Osteocyte (in vitro differentiated cells): ENCODE data around the gene CYB5D1. TPM values are rescaled to one million over a fixed set of nuclear protein-coding genes. Genes with fewer than 3 reads are reported as not detected.
"Not testable (repeated sequence)": the region's sequence is repeated elsewhere in the genome, so short reads cannot be mapped to it uniquely, and the experiment has no call there.

Source experiments
- DNase-seq: peaks from one replicate; pipeline ENCODE4 v3.0.0; 2021; ENCODE audit warnings: mixed read lengths; ENCODE audit not compliant: unreplicated experiment; ENCODE audit errors: extremely low spot score
- H3K27ac Mint-ChIP-seq: one replicate; pipeline ENCODE4 v1.8.0; 2021; ENCODE audit warnings: mild to moderate bottlenecking, mixed read lengths; ENCODE audit not compliant: unreplicated experiment
- H3K27me3 Mint-ChIP-seq: one replicate; pipeline ENCODE4 v1.8.0; 2021; ENCODE audit warnings: mixed read lengths; ENCODE audit not compliant: unreplicated experiment
- H3K36me3 Mint-ChIP-seq: one replicate; pipeline ENCODE4 v1.8.0; 2021; ENCODE audit warnings: mixed read lengths; ENCODE audit not compliant: unreplicated experiment
- H3K4me1 Mint-ChIP-seq: one replicate; pipeline ENCODE4 v1.8.0; 2021; ENCODE audit warnings: mixed read lengths; ENCODE audit not compliant: unreplicated experiment
- H3K4me3 Mint-ChIP-seq: one replicate; pipeline ENCODE4 v1.8.0; 2021; ENCODE audit warnings: mild to moderate bottlenecking, moderate library complexity, mixed read lengths; ENCODE audit not compliant: unreplicated experiment
- H3K9me3 Mint-ChIP-seq: one replicate; pipeline ENCODE4 v1.8.0; 2021; ENCODE audit warnings: mixed read lengths; ENCODE audit not compliant: unreplicated experiment
- total RNA-seq: library from RNA; stranded (reverse); gene quantifications from 2 replicates; pipeline ENCODE4 v1.2.1, GENCODE V29; 2021
- TF ChIP-seq, protein P1 (sequence below): fragments of 200-600 bp; sonication (generic); IDR thresholded peaks from 2 replicates; pipeline ENCODE4 v1.5.0; 2021; ENCODE audit warnings: antibody characterized with exemption, mild to moderate bottlenecking, moderate library complexity

Gene CYB5D1
- total RNA-seq, 1 donor from 2014 or later: 8.5 TPM

DNA sequence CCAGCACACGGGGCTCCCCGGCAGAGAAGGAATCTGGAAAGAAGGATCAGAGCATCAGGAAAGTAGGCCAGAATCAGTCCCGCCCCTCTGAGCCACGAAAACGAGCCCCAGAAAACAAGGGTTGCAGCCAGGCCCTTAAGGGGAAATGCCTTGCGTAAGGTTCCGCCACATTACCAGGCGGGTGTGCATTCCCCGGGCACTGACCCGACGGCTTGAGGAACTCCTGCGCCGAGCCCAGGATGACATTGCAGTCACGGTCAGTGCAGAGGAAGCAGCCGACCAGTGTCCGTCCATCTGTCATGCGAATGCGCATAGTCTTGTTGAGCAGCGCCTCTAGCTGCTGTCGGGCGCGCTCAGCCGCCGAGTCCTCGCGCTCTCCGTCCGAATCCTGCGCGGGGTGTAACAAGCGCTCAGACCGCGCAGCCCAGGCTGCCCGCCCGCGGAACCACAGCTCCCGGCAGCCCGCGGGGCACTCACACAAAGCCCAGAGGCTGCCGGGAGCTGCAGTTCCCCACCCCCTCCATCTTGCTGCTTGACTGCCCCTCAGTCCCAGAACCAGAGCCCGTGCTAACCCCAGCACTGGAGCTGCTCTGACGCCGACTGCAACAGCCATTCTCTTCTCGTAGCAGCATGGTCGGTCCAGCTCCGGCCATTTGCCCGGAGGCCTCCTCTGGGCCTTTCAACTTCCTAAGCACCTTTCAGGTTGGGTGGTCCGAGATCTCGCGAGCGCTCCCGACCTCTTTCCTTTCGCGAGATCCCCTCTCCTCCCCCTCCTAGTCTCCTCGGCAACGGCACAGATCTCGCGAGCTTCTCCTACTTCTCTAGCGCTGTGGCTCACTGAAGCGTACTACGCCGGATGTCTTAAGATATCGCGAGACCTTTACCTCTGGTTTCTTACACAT is 741 bp upstream of the CYB5D1 start, which contains the start of gene NAA38:
Gene NAA38 (minus strand): TSS at position 749 of the 902 bp plus-strand sequence. CDS start 96 bp downstream, at position 653.
- Mint-ChIP-seq H3K4me3 (no peak within 1 kb of the TSS), H3K36me3 (peaks cover 10% of the 10 kb centered on the region), H3K27ac (no peak within 1 kb of the TSS), H3K27me3 (no peaks in the 10 kb centered on the region), H3K9me3 (no peaks in the 10 kb centered on the region), H3K4me1 (peaks cover 8% of the 10 kb centered on the region)
- peak; percentile 98 for DNase-seq
- TF ChIP-seq, protein P1, sequence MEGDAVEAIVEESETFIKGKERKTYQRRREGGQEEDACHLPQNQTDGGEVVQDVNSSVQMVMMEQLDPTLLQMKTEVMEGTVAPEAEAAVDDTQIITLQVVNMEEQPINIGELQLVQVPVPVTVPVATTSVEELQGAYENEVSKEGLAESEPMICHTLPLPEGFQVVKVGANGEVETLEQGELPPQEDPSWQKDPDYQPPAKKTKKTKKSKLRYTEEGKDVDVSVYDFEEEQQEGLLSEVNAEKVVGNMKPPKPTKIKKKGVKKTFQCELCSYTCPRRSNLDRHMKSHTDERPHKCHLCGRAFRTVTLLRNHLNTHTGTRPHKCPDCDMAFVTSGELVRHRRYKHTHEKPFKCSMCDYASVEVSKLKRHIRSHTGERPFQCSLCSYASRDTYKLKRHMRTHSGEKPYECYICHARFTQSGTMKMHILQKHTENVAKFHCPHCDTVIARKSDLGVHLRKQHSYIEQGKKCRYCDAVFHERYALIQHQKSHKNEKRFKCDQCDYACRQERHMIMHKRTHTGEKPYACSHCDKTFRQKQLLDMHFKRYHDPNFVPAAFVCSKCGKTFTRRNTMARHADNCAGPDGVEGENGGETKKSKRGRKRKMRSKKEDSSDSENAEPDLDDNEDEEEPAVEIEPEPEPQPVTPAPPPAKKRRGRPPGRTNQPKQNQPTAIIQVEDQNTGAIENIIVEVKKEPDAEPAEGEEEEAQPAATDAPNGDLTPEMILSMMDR: peak; percentile 58

DNA sequence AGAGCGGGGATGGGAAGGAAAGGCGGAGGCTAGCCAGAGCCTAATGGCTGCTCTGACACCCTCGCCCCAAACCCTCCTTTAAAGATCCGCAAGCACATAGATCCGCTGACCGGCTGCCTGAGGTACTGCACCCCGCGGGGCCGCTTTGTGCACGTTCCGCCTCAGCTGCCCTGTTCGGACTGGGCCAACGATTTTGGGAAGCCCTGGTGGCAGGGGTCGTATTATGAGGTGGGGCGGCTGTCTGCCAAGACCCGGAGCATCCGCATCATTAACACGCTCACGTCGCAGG is 663 bp downstream of the CYB5D1 start:
- H3K4me3 Mint-ChIP-seq: no peak overlapping the region
- H3K9me3 Mint-ChIP-seq: no peaks in the 10 kb centered on the region
- H3K27me3 Mint-ChIP-seq: no peaks in the 10 kb centered on the region
- DNase-seq: no peak
- H3K27ac Mint-ChIP-seq: no peak overlapping the region
- H3K4me1 Mint-ChIP-seq: peaks cover 10% of the 10 kb centered on the region
- TF ChIP-seq, protein P1: peak; percentile 43
- H3K36me3 Mint-ChIP-seq: peaks cover 8% of the 10 kb centered on the region

DNA sequence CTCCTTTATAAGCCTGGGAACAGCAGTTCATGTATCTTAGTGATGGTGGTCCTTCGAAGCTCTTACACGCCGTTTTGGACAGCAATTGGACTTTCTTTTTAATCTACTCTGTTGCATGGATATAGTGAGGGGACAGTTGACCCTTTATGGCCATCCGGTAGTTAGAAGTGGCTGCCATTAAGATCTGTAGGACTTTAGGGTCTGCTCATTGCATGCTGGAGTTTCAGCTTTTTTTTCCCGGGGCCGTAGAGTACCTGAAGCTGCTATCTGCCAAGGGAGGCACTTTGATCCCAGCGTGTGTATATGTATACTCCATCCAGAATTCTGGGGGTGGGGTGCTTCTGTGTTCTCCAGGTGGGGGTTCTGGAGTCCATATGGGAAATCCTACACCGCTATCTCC is 1.2 kb downstream of the CYB5D1 start:
- Mint-ChIP-seq H3K27me3 (no peaks in the 10 kb centered on the region), H3K27ac (no peak overlapping the region), H3K9me3 (no peaks in the 10 kb centered on the region), H3K36me3 (peaks cover 4% of the 10 kb centered on the region), H3K4me3 (no peak overlapping the region), H3K4me1 (peaks cover 7% of the 10 kb centered on the region)
- DNase-seq: no peak
- TF ChIP-seq, protein P1: no peak

DNA sequence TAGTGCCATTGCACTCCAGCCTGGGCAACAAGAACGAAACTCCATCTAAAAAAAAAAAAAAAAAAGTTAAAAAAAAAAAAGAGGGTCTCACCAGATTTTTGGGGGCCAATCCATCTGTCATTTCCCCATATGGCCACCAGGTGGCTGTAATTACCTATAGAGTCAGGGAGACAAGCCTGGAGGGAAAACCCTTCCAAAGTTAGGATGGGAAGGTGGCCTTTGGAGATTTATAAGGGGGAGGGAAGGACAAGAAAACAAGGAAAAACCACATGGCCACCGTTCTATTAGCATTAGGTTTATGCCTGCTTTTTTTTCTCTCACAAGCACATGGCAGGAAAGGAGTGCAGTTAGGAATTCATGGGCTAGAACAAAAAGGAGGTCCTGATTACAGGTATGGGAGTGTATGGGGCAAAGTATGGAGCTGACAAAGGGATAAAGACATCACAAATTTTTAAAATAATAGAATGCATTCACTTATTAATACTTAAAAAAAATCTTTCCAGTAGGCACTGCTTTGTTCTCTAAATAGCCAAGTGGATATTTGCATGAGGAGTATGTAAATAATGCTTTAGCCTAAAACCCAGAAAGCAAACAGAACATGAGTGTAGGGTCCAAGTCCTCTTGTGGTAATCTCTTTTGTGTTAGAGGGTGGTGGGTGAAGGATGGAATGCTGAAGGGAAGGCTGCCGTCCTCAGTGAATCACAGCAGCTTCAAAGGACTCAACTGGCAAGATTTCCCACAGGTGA is 5.1 kb downstream of the CYB5D1 start:
- no peak overlapping the region for H3K4me3 Mint-ChIP-seq
- TF ChIP-seq, protein P1: peak; percentile 77
- H3K9me3 Mint-ChIP-seq: no peaks in the 10 kb centered on the region
- H3K27ac Mint-ChIP-seq: no peak overlapping the region
- H3K36me3 Mint-ChIP-seq: peaks cover 16% of the 10 kb centered on the region
- H3K4me1 Mint-ChIP-seq: peaks cover 6% of the 10 kb centered on the region
- DNase-seq: no peak
- H3K27me3 Mint-ChIP-seq: no peaks in the 10 kb centered on the region

DNA sequence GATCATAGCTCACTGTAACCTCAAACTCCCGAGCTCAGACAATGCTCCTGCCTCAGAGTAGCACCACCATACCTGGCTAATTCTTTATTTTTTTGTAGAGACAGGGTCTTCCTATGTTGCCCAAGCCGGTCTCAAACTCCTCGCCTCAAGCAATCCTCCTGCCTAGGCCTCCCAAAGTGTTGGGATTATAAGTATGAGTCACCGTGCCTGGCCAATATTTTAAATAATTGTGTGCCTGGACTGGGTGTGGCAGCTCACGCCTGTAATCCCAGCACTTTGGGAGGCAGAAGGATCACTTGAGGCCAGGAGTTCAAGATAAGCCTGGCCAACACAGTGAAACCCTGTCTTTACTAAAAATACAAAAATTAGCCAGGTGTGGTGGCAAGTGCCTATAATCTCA is 6.6 kb downstream of the CYB5D1 start:
- H3K9me3 Mint-ChIP-seq, DNase-seq, H3K27me3 Mint-ChIP-seq, H3K4me3 Mint-ChIP-seq, H3K27ac Mint-ChIP-seq, H3K4me1 Mint-ChIP-seq: not testable (repeated sequence)
- peaks cover 16% of the 10 kb centered on the region for H3K36me3 Mint-ChIP-seq
